Loucy (cell line): Measurements from ENCODE around the gene CSE1L.

Experiments used
- EZH2phosphoT487 ChIP-seq: fragments of 200-600 bp; IDR thresholded peaks from 2 replicates; pipeline ENCODE4 v1.6.1; 2018; ENCODE audit warnings: antibody characterized with exemption, mild to moderate bottlenecking, moderate library complexity, borderline replicate concordance
- TF ChIP-seq, protein P1 (sequence below): fragments of 200-600 bp; sonication (generic); conservative IDR thresholded peaks from 2 replicates; pipeline ENCODE4 v1.5.1; 2014; ENCODE audit warnings: mild to moderate bottlenecking, antibody characterized with exemption, low read length

DNA sequence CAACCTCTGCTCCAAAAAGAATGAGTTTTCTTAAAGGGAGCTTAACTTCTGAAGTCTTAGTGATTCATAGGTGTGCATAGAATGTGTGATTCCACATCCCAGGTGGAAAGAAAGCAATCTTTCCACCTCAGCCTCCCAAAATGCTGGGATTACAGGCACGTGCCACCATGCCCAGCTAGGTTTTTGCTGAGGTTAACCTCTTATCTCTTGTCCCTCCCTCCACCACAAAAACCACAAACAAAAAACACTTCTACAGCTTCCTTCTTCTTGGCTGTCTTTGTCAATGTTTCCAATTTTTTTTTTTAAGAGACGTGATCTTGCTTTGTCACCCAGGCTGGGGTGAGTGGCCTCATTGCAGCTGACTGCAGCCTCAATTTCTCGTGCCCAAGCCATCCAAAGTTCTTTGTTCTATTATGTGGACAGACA, 8.1 kb upstream of the CSE1L start:
- TF ChIP-seq, protein P1, sequence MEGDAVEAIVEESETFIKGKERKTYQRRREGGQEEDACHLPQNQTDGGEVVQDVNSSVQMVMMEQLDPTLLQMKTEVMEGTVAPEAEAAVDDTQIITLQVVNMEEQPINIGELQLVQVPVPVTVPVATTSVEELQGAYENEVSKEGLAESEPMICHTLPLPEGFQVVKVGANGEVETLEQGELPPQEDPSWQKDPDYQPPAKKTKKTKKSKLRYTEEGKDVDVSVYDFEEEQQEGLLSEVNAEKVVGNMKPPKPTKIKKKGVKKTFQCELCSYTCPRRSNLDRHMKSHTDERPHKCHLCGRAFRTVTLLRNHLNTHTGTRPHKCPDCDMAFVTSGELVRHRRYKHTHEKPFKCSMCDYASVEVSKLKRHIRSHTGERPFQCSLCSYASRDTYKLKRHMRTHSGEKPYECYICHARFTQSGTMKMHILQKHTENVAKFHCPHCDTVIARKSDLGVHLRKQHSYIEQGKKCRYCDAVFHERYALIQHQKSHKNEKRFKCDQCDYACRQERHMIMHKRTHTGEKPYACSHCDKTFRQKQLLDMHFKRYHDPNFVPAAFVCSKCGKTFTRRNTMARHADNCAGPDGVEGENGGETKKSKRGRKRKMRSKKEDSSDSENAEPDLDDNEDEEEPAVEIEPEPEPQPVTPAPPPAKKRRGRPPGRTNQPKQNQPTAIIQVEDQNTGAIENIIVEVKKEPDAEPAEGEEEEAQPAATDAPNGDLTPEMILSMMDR = no peak
- TF ChIP-seq EZH2phosphoT487 = no peak
